ENCODE data around the gene WWC1.

DNA sequence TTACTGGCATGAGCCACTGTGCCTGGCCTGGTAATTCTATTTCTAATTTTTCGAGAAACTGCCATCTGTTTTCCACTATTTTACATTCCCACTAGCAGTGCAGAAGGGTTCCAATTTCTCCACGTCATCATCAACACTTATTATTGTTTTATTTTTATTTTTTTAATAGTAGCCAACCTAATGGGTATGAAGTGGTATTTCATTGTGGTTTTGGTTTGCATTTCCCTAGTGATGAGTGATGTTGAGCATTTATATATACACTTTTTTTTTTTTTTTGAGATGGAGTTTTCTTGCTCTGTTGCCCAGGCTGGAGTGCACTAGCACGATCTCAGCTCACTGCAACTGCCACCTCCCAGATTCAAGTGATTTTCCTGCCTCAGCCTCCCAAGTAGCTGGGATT is 28.3 kb downstream of the WWC1 start:
- TF ChIP-seq, protein P1, sequence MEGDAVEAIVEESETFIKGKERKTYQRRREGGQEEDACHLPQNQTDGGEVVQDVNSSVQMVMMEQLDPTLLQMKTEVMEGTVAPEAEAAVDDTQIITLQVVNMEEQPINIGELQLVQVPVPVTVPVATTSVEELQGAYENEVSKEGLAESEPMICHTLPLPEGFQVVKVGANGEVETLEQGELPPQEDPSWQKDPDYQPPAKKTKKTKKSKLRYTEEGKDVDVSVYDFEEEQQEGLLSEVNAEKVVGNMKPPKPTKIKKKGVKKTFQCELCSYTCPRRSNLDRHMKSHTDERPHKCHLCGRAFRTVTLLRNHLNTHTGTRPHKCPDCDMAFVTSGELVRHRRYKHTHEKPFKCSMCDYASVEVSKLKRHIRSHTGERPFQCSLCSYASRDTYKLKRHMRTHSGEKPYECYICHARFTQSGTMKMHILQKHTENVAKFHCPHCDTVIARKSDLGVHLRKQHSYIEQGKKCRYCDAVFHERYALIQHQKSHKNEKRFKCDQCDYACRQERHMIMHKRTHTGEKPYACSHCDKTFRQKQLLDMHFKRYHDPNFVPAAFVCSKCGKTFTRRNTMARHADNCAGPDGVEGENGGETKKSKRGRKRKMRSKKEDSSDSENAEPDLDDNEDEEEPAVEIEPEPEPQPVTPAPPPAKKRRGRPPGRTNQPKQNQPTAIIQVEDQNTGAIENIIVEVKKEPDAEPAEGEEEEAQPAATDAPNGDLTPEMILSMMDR (IDR thresholded peaks at IDR 0.05; ENCODE audit: low read depth, low read length): no peak
- TF ChIP-seq POLR2A (IDR thresholded peaks at IDR 0.05; ENCODE audit: extremely low read depth, insufficient read length) (no peak), MYC (IDR thresholded peaks at IDR 0.05; ENCODE audit: low read depth, low read length) (no peak)
- TF ChIP-seq, protein P2, sequence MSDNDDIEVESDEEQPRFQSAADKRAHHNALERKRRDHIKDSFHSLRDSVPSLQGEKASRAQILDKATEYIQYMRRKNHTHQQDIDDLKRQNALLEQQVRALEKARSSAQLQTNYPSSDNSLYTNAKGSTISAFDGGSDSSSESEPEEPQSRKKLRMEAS (IDR thresholded peaks at IDR 0.05; ENCODE audit: low read depth, low read length): no peak
